GM19395 (cell line): ENCODE results near the gene MBLAC1.
"Not testable (repeated sequence)": the region's sequence is repeated elsewhere in the genome, so short reads cannot be mapped to it uniquely, and the experiment has no call there.

ENCODE experiments used
- ATAC-seq: cut with Tn5 transposase; IDR thresholded peaks from one replicate; pipeline ENCODE4 v1.9.1; 2021; ENCODE audit warnings: mild to moderate bottlenecking, moderate library complexity; ENCODE audit not compliant: unreplicated experiment

MBLAC1 gene

DNA sequence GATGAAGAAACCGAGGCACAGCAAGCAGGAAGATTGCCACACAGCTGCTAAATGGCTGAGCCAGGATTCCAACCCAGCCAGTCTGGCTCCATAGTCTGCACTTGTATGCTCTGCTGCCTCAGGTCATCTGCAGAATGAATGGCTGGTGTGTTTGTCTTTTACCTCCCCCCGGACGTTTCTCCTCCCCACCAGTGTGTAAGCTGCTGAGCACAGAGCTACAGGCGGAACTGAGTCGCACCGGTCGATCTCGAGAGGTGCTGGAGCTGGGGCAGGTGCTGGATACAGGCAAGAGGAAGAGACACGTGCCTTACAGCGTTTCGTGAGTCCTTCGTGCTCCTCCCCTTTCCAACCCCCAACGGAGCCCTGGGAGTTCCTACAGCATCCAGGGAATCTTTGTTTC is 4.7 kb upstream of the MBLAC1 start:
- no peak for ATAC-seq

DNA sequence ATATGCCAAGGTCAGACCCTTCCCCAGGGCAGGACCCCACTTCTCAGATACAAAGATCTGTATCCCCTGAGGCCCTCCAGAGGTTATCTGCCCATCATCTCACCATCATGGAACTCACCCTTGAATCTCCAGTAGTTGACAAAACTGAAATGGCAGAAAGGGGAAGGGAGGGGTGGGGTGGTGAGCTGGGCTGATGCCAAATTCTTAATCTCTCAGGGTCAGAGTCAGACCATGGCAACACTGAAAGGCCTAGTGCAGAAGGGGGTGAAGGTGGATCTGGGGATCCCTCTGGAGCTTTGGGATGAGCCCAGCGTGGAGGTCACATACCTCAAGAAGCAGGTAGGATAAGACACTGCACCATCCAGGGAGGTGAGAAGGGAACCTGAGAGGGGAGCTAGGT is 4.2 kb upstream of the MBLAC1 start:
- ATAC-seq: no peak

DNA sequence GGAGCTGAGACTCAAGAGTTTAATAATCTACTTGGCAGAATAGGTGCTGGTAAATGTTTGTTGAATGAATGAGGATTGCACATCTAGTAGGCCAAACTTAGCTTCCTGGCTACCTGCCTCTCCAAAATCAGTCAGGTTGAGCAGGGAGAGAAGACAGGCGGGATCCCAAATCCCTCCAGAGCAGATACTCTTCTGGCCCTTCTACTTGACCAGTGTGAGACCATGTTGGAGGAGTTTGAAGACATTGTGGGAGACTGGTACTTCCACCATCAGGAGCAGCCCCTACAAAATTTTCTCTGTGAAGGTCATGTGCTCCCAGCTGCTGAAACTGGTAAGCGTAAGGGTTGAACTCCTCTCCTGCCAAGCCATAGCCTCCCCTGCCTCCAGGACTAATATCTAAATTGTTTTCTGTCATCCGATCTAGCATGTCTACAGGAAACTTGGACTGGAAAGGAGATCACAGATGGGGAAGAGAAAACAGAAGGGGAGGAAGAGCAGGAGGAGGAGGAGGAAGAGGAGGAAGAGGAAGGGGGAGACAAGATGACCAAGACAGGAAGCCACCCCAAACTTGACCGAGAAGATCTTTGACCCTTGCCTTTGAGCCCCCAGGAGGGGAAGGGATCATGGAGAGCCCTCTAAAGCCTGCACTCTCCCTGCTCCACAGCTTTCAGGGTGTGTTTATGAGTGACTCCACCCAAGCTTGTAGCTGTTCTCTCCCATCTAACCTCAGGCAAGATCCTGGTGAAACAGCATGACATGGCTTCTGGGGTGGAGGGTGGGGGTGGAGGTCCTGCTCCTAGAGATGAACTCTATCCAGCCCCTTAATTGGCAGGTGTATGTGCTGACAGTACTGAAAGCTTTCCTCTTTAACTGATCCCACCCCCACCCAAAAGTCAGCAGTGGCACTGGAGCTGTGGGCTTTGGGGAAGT is 2.2 kb upstream of the MBLAC1 start:
- ATAC-seq: no peak

DNA sequence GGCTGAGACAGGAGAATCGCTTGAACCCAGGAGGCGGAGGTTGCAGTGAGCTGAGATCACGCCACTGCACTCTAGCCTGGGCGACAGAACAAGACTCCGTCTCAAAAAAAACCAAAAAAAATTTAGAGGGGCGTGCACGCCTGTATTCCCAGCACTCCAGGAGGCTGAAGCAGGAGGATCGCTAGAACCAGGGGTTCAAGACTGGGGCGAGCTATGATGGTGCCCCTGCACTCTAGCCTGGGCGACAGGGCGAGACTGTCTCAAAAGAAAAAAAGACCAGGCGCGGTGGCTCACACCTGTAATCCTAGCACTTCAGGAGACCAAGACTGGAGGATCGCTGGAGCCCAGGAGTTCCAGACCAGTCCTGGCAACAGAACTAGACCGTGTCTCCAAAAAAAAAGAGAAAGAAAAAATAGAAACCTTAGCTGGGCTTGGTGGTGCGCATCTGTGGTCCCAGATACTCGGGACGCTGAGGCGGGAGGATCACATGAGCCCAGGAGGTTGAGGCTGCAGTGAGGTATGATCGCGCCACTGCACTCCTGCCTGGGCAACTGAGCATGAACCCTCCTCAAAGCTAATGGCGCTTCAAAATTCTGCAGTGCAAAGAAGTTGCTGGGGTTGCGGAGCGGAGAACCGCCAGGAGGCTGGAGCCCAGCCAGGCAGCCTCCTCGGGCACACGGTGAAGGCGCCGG is 382 bp upstream of the MBLAC1 start:
- peak; percentile 27 for ATAC-seq

DNA sequence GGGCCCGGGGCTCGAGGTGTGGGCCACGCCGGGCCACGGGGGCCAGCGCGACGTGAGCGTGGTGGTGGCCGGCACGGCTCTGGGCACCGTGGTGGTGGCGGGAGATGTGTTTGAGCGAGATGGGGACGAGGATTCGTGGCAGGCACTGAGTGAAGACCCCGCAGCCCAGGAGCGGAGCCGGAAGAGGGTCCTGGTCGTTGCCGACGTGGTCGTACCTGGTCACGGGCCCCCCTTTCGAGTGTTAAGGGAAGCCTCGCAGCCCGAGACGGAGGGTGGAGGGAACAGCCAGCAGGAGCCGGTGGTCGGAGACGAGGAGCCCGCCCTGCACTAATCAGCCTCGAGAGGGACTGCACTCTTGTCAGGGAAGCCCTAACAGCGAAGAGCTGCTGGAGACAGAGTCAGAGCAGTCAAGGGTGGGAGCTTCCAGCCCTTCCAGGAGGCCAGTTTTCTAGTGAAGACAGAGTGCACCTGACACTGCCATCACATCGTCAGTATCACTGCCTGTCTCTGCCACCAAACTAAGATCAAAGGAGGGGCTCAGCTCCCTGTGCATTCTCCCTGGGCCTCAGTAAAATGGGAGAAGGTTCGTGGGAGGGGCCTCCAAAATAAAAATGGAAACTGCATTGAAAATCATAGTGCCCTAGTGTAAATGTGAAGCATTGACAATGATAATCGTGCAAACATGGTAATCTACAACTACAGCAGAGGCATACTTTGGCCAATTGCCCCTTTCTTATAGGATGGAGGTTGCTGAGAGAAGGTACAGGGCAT is 1.3 kb downstream of the MBLAC1 start:
- peak; percentile 14 for ATAC-seq

DNA sequence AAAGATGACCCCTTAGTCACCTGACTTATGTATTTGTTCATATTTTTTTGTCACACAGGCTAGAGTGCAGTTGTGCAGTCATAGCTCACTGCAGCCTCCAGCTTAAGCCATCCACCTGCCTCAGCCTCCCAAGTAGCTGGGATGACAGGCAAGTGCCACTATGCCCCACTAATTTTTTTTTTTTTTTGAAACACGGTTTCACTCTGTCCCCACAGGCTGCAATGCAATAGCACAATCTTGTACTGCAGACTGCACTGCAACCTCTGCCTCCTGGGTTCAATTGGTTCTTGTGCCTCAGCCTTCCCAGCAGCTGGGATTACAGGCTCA is 1.8 kb downstream of the MBLAC1 start:
- ATAC-seq: no peak

DNA sequence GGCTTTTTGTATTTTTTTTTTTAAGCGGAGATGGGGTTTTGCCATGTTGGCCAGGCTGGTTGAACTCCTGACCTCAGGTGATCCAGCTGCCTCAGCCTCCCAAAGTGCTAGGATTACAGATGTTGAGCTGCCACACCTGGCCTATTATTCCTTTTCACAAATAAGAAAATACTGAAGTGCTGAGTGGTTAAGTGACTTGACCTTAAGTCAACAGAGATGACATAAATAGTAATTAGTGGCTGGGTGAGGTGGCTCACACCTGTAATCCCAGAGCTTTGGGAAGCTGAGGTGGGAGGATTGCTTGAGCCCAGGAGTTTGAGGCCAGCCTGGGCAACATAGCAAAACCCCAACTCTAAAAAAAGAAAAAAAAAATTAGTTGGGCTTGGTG is 3.4 kb downstream of the MBLAC1 start:
- ATAC-seq: not testable (repeated sequence)

DNA sequence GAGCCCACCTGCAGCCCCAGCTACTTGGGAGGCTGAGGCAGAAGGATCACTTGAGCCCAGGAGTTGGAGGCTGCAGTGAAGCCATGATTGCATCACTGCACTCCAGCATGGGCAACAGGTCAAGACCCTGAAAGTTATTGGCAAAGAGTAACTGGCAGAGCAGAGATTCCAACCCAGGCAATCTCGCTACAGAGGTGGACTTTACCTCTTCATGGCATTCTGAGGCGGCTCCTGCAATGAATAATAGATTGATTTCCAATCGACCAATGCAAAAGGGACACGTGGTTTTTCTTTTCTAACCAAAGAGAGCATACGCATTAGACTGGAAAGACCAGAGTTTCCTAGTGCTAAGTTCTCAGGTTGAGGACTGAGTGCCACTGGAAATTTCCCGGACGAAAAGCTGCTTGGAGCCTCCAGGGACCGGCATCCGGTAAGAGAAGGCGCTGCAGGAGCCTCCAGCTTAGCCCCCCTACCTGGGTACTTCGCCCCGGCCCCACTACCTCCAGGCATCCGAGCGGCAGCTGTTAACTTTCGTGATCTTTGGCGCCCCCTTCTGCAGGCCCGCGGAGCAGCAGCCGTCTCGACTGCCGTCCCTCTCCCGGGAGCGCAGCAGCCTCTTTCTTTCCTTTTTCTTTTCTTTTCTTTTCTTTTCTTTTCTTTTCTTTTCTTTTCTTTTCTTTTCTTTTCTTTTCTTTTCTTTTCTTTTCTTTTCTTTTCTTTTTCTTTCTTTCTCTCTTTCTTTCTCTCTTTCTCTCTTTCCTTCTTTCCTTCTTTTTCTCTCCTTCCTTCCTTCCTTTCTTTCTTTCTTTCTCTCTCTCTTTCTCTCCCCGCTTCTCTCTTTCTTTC is 4.1 kb downstream of the MBLAC1 start:
- no peak for ATAC-seq

DNA sequence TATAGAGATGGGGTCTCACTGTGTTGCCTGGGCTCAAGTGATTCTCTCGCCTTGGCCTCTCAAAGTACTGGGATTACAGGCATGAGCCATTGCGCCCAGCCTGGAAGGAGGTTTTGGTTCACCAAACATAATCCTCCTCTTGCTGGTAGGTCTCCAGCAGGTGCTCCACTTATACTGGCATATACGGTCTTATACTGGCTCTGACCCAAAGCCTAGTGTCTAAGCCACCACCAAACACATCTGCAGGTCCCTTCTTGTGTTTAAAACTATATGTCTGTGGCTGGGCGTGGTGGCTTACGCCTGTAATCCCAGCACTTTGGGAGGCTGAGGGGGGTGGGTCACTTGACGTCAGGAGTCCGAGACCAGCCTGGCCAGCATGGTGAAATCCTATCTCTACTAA is 5.4 kb downstream of the MBLAC1 start:
- no peak for ATAC-seq

DNA sequence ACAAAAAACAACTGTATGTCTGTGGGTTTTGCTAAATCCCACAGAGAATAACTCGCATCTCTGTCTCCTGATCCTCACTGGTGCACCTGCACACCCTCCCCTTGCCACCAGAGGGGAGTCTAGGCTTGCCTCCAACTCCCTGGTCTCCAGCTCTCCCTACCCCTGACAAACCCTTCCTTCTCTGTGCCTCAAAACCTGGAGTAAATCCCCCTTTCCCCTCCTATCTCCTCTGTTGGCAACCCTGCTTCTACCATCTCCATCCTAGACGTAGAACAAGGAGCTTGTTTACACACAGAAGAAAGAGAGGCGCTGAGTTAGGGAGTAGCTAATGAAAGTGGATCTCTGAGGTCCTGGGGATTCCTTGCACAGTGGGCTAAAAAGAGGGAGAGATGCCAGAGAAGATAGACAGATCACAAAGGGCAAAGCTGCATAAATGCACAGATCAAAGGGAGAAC is 6.0 kb downstream of the MBLAC1 start:
- no peak for ATAC-seq

DNA sequence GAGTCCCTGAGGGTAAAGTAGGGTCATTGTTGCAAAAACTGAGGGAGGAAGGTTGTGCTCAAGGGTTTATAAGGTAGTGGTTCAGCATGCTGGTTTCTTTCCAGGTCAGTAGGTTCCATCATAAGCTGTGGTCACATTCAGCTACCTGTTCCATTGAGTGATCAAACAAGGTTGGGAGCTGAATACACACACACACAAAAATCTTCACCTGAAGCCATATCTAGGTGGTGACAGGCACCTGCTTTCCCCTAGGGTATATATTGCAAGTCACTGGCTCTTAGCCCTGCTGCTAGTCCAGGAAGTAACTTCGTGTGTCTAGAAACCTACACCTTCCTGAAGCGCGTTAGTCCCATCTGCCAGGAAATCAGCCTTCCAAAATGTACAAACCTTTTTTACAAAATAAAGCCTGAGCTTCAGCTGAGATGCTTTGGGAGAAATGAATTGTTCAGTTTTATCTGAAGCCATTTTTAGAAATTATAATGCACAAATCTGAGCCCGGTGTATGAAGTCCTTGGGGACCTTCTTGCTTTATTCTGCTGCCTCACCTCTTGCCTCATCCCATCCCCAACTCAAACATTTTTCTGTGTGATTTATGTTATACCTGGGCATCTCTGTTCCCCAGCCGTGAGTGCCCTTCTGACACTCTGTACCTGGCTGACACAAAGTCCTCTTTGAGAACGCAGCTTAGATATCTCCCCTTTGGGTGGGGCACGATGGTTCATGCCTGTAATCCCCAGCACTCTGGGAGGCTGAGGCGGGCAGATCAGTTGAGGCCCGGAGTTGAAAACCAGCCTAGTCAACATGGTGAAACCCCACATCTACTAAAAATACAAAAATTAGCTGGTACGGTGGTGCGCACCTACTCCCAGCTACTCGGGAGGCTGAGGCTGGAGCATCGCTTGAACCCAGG is 11.3 kb downstream of the MBLAC1 start:
- ATAC-seq: no peak

DNA sequence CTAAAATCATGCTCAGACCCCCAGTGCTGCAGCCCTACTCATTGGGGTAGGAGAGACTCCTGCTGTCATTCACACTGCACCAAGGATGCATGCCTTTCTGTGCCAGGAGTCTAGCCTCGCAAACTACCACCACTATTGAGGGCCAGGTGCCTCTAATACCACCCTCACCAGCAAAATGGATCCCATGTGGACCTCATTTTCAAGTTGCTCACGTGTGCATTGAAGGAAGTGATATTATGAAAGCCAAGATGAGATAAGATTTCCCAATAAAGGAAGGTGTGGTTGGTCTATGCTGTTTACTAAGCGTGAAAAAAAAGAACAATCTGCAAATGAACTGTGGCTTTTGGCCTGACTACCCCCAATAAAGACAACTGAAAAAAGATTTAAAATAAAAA is 14.8 kb downstream of the MBLAC1 start:
- ATAC-seq: no peak

DNA sequence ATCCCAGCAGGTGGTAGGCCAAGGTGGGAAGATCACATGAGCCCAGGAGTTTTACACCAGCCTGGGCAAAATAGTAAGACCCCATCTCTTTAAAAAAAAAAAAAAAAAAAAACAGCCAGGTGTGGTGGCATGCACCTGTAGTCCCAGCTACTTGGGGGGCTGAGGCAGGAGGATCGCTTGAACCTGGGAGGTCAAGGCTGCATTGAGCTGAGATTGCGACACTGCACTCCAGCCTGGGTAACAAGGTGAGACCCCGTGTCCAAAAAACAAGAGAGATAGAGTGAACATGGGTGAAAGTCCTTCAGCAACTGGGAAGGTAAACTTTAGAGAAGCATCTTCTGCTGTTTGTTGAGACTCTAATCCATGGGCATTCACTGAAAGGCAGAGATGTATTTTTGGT is 15.7 kb downstream of the MBLAC1 start:
- no peak for ATAC-seq

DNA sequence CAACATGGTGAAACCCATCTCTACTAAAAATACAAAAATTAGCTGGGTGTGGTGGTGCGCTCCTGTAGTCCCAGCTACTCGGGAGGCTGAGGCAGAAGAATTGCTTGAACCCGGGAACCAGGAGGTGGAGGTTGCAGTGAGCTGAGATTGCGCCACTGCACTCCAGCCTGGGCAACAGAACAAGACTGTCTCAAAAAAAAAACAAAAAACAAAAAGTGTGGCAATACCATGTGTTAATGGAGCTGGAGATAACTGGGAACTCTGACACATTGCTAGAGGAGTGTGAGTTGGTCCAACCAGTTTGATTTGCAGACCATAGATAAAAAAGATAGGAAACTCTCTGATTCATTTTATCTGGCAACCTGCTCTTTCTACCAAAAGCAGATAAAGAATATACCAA is 19.6 kb downstream of the MBLAC1 start:
- not testable (repeated sequence) for ATAC-seq

DNA sequence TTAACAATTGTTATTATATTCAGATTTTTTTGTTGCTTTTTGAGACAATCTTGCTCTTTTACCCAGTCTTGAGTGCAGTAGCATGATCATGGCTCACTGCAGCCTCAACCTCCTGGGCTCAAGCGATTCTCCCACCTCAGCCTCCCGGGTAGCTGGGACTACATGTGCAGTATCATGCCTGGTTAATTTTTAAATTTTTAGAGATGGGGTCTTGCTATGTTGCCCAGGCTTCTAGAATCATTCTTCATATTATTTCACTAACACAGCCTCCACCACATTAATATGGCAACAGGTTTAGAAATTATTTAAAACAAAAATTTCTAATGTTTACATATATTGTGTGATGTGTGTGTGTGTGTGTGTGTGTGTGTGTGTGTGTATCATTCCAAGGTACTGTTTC is 20.5 kb downstream of the MBLAC1 start:
- no peak for ATAC-seq

DNA sequence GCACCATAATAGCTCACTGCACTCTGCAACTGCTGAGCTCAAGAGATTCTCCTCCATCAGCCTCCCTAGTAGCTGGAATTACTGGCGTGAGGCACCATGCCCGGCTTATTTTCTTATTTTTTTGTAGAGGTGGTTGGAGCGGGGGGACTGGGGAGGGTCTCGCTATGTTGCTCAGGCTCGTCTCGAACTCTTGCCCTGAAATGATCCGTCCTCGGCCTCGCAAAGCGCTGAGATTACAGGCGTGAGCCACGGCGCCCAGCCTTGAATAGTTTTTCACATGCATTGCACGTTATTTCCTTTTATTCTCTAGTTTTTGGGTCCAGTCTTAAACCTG is 21.4 kb downstream of the MBLAC1 start:
- peak; percentile 19 for ATAC-seq

DNA sequence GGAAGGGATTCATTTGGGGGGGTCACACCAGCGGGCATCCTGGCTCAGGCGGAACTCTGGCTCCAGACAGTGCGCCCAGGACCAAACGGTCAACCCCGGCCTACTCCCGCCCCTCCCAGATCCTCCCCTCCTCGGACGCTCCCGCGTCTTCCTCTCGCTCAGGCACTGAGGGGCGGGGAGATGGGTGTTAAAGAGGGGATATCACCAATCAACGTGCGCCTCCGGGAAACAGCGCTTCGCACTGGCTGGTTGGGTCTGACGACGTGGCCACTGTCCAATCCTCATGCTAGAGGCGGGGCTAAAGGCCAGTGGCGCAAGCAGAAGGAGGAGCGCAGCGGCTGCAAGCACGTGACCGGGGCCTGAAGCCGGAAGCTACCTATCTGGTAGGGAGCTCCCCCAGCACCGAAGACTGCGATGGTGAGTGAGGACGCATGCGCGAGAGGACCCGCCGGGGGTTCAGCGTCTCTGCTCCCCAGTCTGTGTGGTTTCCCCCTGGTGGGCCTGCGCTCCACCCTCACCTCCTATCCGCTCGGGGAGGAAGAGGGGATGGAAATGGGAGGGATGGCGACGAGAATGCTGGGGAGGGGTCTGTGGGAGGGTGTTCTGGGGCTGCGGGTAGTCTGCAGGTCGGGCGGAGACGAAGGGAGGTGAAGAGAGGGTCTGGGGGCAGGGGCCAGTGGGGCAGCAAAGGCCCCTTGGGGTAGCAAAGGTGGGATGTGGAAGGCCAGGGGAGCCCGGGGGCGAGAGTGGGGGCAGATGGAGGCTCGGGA is 22.0 kb downstream of the MBLAC1 start, which contains the start of gene LAMTOR4:
LAMTOR4 (plus strand) TSS at position 360 of the 770 bp plus-strand sequence; CDS start at position 415, 55 bp downstream.
- peak; percentile 98 for ATAC-seq

DNA sequence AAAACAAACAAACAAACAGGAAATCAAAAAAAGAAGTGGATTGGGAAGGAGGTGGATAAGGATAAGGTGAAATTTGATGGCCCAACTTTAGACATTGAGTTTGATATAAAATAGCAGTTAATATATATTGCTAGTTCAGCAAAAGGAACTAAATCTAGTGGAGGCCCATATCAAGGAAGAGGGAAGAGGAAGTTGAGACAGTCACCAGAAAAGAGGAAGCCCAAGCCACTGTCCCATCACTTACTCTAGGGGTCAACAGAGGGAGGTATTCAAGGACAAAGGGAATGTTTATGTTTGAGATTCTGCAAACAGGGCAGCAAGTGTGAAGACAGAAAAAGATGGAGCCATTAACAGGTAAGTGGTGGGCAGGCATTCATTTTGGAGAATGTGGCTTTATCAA is 25.6 kb downstream of the MBLAC1 start:
- ATAC-seq: no peak
